Cardiac fibroblast (primary cell): ENCODE data around the gene PTGR2.

Experiments used
- DNase-seq, 2 donors: peaks; one replicate each; pipeline versions ENCODE4 v3.0.0 to v3.0.0-alpha.2; 2010; ENCODE audit warnings: low read depth in 2 of 2
- H3K4me3 ChIP-seq, 2 donors: replicated peaks in 1 of 2; 1 replicate in 1 of 2; 2 replicates in 1 of 2; pipeline ENCODE4 v1.5.1; 2011; ENCODE audit warnings: low read depth in 2 of 2, low read length in 2 of 2, mild to moderate bottlenecking in 2 of 2, moderate library complexity in 1 of 2
- CTCF ChIP-seq: IDR thresholded peaks from one replicate; pipeline ENCODE4 v1.5.1; 2011; ENCODE audit warnings: low read depth, mild to moderate bottlenecking, low read length, inconsistent platforms

Gene PTGR2

GRCh38 chr14:73842851-73843250, 8.8 kb upstream of the PTGR2 start:
- DNase-seq = peak in 1 of 2 donors; percentile 18
- TF ChIP-seq CTCF = no peak
- H3K4me3 ChIP-seq = no peak overlapping the region

GRCh38 chr14:73843296-73843695, 8.3 kb upstream of the PTGR2 start:
- no peak for TF ChIP-seq CTCF
- DNase-seq = no peak
- no peak overlapping the region for H3K4me3 ChIP-seq

- no peak for TF ChIP-seq CTCF
- DNase-seq = no peak
- no peak overlapping the region for H3K4me3 ChIP-seq
These were observed 4.7 kb upstream of the PTGR2 start for GRCh38 chr14:73846947-73847346.

GRCh38 chr14:73851000-73851399, 631 bp upstream of the PTGR2 start:
- no peak for TF ChIP-seq CTCF
- peak; percentile 14 to 15 for DNase-seq
- H3K4me3 ChIP-seq = peak overlapping the region; percentile 34 to 59

GRCh38 chr14:73859145-73859544, 7.5 kb downstream of the PTGR2 start:
- TF ChIP-seq CTCF = no peak
- DNase-seq = peak in 1 of 2 donors; percentile 29
- H3K4me3 ChIP-seq = no peak overlapping the region

GRCh38 chr14:73861073-73861472, 9.4 kb downstream of the PTGR2 start:
- no peak for DNase-seq
- TF ChIP-seq CTCF = no peak
- no peak overlapping the region for H3K4me3 ChIP-seq

- no peak overlapping the region for H3K4me3 ChIP-seq
- no peak for TF ChIP-seq CTCF
- no peak for DNase-seq
These were observed 10.8 kb downstream of the PTGR2 start for GRCh38 chr14:73862480-73862879.
